ENCODE data around the gene EIF5.
"Not testable (repeated sequence)": the region's sequence is repeated elsewhere in the genome, so short reads cannot be mapped to it uniquely, and the experiment has no call there.

Gene EIF5

GRCh38 chr14:103347091-103347815, 13.2 kb downstream of the EIF5 start:
- TF ChIP-seq, protein P1, sequence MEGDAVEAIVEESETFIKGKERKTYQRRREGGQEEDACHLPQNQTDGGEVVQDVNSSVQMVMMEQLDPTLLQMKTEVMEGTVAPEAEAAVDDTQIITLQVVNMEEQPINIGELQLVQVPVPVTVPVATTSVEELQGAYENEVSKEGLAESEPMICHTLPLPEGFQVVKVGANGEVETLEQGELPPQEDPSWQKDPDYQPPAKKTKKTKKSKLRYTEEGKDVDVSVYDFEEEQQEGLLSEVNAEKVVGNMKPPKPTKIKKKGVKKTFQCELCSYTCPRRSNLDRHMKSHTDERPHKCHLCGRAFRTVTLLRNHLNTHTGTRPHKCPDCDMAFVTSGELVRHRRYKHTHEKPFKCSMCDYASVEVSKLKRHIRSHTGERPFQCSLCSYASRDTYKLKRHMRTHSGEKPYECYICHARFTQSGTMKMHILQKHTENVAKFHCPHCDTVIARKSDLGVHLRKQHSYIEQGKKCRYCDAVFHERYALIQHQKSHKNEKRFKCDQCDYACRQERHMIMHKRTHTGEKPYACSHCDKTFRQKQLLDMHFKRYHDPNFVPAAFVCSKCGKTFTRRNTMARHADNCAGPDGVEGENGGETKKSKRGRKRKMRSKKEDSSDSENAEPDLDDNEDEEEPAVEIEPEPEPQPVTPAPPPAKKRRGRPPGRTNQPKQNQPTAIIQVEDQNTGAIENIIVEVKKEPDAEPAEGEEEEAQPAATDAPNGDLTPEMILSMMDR (conservative IDR thresholded peaks at IDR 0.05; ENCODE audit: low read depth, low read length), result no peak
- no peak overlapping the region for H3K4me3 ChIP-seq (ENCODE audit: low read length)
- no peak for DNase-seq (ENCODE audit: low read depth)

GRCh38 chr14:103348154-103348553, 14.1 kb downstream of the EIF5 start:
- TF ChIP-seq, protein P1 (conservative IDR thresholded peaks at IDR 0.05; ENCODE audit: low read depth, low read length), result no peak
- no peak for DNase-seq (ENCODE audit: low read depth)
- H3K4me3 ChIP-seq (ENCODE audit: low read length), result no peak overlapping the region

- no peak for DNase-seq (ENCODE audit: low read depth)
- TF ChIP-seq, protein P1 (conservative IDR thresholded peaks at IDR 0.05; ENCODE audit: low read depth, low read length), result no peak
Observed at GRCh38 chr14:103349982-103350381, 15.9 kb downstream of the EIF5 start.

DNA sequence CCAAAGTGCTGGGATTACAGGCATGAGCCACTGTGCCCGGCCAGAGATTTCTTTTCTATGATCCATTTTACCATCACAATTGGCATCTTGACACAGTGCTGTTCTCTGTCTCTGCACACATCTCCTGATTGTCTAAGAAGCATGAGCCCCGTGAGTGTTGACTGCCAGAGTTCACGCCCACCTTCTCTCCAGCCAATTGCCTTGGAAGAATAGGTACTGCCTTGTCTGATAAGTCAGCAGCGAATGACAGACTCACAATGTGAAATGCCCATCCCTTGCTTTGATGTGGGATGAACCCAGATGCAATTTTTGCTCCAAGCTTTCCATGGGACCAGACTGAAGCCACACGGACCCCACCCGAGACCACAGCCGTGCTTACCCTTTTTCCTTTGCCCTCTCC, 19.3 kb downstream of the EIF5 start:
- H3K4me3 ChIP-seq (ENCODE audit: low read length), result no peak overlapping the region
- no peak for DNase-seq (ENCODE audit: low read depth)
- TF ChIP-seq, protein P1 (conservative IDR thresholded peaks at IDR 0.05; ENCODE audit: low read depth, low read length), result no peak

More at GRCh38 chr14:103349982-103350381, 15.9 kb downstream of the EIF5 start:
- no peak overlapping the region for H3K4me3 ChIP-seq (ENCODE audit: low read length)

- DNase-seq (ENCODE audit: low read depth), result no peak
Observed at GRCh38 chr14:103354141-103354540, 20.1 kb downstream of the EIF5 start.

GRCh38 chr14:103356024-103356682, 22.1 kb downstream of the EIF5 start:
- no peak for DNase-seq (ENCODE audit: low read depth)
- TF ChIP-seq, protein P1 (conservative IDR thresholded peaks at IDR 0.05; ENCODE audit: low read depth, low read length), result no peak
- no peak overlapping the region for H3K4me3 ChIP-seq (ENCODE audit: low read length)

More at GRCh38 chr14:103354141-103354540, 20.1 kb downstream of the EIF5 start:
- H3K4me3 ChIP-seq (ENCODE audit: low read length), result no peak overlapping the region
- TF ChIP-seq, protein P1 (conservative IDR thresholded peaks at IDR 0.05; ENCODE audit: low read depth, low read length), result no peak

DNA sequence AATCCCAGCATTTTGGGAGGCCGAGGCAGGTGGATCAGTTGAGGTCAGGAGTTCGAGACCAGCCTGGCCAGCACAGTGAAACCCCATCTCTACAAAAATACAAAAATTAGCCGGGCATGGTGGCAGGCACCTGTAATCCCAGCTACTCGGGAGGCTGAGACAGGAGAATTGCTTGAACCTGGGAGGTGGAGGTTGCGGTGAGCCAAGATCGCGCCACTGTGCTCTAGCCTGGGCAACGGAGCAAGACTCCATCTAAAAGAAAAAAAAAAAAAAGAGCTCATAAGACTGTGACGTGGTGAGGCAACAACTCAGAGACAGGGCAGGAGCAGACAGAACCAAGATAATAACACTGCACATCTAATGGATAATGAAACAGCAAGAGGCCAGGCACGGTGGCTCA, 23.5 kb downstream of the EIF5 start:
- DNase-seq (ENCODE audit: low read depth); H3K4me3 ChIP-seq (ENCODE audit: low read length): not testable (repeated sequence)
